Common myeloid progenitor, CD34-positive (primary cell): ENCODE data around the gene NFXL1.
A peak's percentile ranks its signal among the peaks of the same experiment; 100 is the strongest.

Experiments
- CTCF ChIA-PET: fragments of 350-600 bp; sonication (Branson Sonifier 250); formaldehyde crosslinking; loops from one replicate; lab custom pipeline; 2021; ENCODE audit warnings: antibody characterized with exemption; lab: Charles Lee
- POLR2A ChIA-PET: fragments of 350-600 bp; sonication (Branson Sonifier 250); formaldehyde crosslinking; loops from one replicate; lab custom pipeline; 2021; ENCODE audit warnings: antibody characterized with exemption; lab: Charles Lee
- DNase-seq, 3 donors: peaks; one replicate each; pipeline versions ENCODE4 v3.0.0 to v3.0.0-alpha.2; 2013
- H3K27ac ChIP-seq, 2 experiments: 1 replicate in 1 of 2; 2 replicates in 1 of 2; pipeline ENCODE4 v1.7.0; 2013; ENCODE audit warnings: inconsistent platforms in 2 of 2, low read length in 2 of 2, mild to moderate bottlenecking in 2 of 2, low read depth in 1 of 2, moderate library complexity in 1 of 2; ENCODE audit not compliant: severe bottlenecking in 2 of 2, insufficient read depth in 1 of 2, poor library complexity in 1 of 2
- H3K27me3 ChIP-seq, 5 experiments: replicated peaks in 2 of 5; 1 replicate in 3 of 5; 2 replicates in 2 of 5; pipeline versions ENCODE4 v1.6.1 to v1.7.0; 2013; ENCODE audit warnings: low read length in 4 of 5, mild to moderate bottlenecking in 2 of 5, moderate library complexity in 2 of 5, inconsistent platforms in 1 of 5; ENCODE audit not compliant: insufficient read depth in 5 of 5, control insufficient read depth in 4 of 5
- H3K36me3 ChIP-seq, 4 experiments: 1 replicate in 2 of 4; 2 replicates in 2 of 4; pipeline versions ENCODE4 v1.6.1 to v1.7.0; 2013; ENCODE audit warnings: low read length in 3 of 4, control low read depth in 1 of 4, mild to moderate bottlenecking in 1 of 4; ENCODE audit not compliant: control insufficient read depth in 4 of 4, insufficient read depth in 4 of 4
- H3K4me1 ChIP-seq, 4 experiments: 1 replicate in 3 of 4; 2 replicates in 1 of 4; pipeline versions ENCODE4 v1.6.1 to v1.7.1; 2013; ENCODE audit warnings: low read length in 3 of 4, mild to moderate bottlenecking in 3 of 4, control low read depth in 1 of 4, inconsistent platforms in 1 of 4, moderate library complexity in 1 of 4; ENCODE audit not compliant: control insufficient read depth in 4 of 4, insufficient read depth in 4 of 4; ENCODE audit errors: control extremely low read depth in 1 of 4
- H3K4me3 ChIP-seq, 7 experiments: 1 replicate in 4 of 7; 2 replicates in 3 of 7; pipeline versions ENCODE4 v1.5.1 to v1.7.0; 2013; ENCODE audit warnings: mild to moderate bottlenecking in 7 of 7, low read length in 6 of 7, moderate library complexity in 6 of 7, inconsistent platforms in 2 of 7, low read depth in 2 of 7, control low read depth in 1 of 7; ENCODE audit not compliant: insufficient read depth in 4 of 7, control insufficient read depth in 1 of 7; ENCODE audit errors: extremely low read depth in 1 of 7
- H3K9me3 ChIP-seq, 5 experiments: 1 replicate in 4 of 5; 2 replicates in 1 of 5; pipeline versions ENCODE4 v1.6.1 to v1.7.1; 2013; ENCODE audit warnings: low read length in 4 of 5, mild to moderate bottlenecking in 2 of 5, inconsistent platforms in 1 of 5, low read depth in 1 of 5, moderate library complexity in 1 of 5; ENCODE audit not compliant: control insufficient read depth in 4 of 5, insufficient read depth in 2 of 5; ENCODE audit errors: control extremely low read depth in 1 of 5
- WGBS: methylation state at CpG from one replicate; pipeline ENCODE4 v1.1.5; 2013; ENCODE audit not compliant: insufficient coverage; 5-methylcytosine and 5-hydroxymethylcytosine counted together

The NFXL1 gene

DNA sequence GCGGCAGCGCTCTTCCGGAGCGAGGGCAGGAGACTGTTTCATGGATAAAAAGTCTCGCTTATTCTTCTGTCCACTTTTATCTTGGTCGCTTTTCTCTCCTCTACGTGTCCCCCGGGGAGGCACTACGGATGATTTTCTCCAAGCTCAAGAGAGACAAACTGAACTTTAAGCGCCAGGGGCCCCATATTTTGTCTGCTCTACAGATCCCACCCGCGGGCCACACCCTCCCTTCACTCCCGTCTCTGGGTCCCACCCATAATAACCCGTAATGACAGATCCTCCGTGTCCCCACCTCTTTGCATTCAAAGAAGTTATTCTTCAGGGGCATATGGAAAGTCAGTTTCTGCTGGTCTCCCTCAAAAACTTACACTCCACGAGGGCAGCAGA lies 76.5 kb downstream of the NFXL1 start, which contains the start of gene CORIN:
Gene CORIN, minus strand, starts transcription at position 160 of the 387 bp plus-strand sequence. Its CDS starts 118 bp downstream, at position 42.
- Histone ChIP-seq H3K27me3 (peaks cover 0 to 28% (median 6%) of the 10 kb centered on the region in 5 experiments), H3K36me3 (peaks cover 0 to 3% (median 1%) of the 10 kb centered on the region in 4 experiments), H3K9me3 (peaks cover 0 to 3% (median 0%) of the 10 kb centered on the region in 5 experiments), H3K4me3 (peak within 1 kb of the TSS; percentile 40 to 82 (median 68)), H3K27ac (no peak within 1 kb of the TSS), H3K4me1 (peaks cover 12 to 32% (median 30%) of the 10 kb centered on the region in 4 experiments)
- ChIA-PET CTCF (interaction anchor here (1.2 to 9.5 kb wide), 3 partner anchors 11 to 131 kb away, joined by 3 to 109 read pairs (median 16); no protein-coding TSS in a partner anchor), POLR2A (no interaction called here)
- WGBS, result 2% methylated on average over 14 of the region's 16 CpGs
- peak in 2 of 3 donors; percentile 10 to 24 for DNase-seq

DNA sequence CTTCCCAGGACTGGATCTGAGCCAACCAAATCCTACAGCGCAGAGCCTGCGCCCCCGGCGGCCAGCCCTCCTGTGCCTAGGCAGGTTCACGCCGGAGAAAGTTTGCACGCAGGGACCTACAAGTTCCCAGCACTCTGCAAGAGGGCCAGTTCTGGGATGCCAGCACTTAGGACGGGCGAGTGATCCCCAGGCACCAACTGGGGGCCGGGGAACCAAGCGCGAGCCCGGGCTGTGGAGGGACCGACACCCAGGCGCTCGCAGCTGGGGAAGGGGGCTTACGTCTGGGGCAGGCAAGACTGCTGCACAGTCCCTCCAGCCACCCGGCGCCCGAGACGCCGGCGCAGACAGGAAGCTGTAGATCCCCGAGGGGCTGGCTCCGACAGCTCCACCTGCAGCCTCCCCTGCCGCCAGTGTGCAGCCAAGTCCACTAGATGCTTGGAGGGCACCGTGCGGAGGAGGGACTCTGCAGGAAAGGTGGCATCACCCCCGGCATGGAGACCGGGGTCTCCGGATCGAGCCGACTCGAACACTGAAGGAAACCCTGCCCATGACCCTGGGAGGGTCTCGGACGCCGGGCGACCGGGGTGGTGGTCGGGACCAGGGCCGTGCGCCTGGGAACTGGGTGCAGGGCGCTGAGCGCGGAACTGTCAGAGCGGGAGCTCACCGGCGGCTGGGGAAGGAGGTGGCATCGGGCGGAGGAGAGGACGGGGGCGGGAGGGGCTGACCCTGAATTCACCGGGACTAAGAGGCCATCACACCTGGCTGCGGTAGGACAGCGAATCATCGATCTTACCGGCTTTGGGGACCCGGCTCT lies 77.1 kb downstream of the NFXL1 start:
- CTCF ChIA-PET, result interaction anchor here (0.9 to 9.5 kb wide), 9 partner anchors 10 to 169 kb away, joined by 3 to 109 read pairs (median 3); no protein-coding TSS in a partner anchor
- Histone ChIP-seq H3K27me3 (peaks cover 0 to 28% (median 6%) of the 10 kb centered on the region in 5 experiments), H3K27ac (no peak overlapping the region), H3K4me3 (peak overlapping the region; percentile 40 to 82 (median 68)), H3K9me3 (peaks cover 0 to 5% (median 0%) of the 10 kb centered on the region in 5 experiments), H3K4me1 (peaks cover 12 to 32% (median 30%) of the 10 kb centered on the region in 4 experiments), H3K36me3 (peaks cover 0 to 3% (median 1%) of the 10 kb centered on the region in 4 experiments)
- under 1% methylated on average over 58 of the region's 58 CpGs for WGBS
- POLR2A ChIA-PET, result interaction anchor here (0.6 kb wide), 1 partner anchor 944 kb away, joined by 3 read pairs; no protein-coding TSS in a partner anchor
- DNase-seq, result peak; percentile 20 to 73 (median 58)

DNA sequence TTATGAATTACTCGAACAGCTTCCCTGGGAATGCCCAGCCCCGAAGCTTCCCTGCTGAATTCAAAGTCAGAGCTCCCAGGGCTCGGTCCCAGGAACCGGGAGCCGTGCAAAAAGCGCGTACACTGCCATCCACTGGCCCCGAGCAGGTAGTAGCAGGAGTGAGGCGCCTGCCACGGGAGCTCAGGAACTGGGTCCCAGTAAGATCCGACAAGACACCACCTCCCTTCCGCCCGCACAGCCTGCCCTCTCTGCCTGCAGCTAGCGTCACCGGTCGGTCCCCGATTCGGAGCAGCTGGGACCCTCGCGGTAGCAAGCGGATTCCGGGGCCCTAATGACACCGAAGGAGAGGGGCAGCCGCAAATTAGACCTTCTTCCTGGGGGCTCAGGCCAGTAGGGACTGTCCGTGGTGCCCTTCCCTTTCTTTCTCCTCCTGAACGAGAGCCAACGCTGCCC lies 77.7 kb downstream of the NFXL1 start:
- ChIA-PET POLR2A (interaction anchor here (0.6 kb wide), 1 partner anchor 945 kb away, joined by 3 read pairs; no protein-coding TSS in a partner anchor), CTCF (interaction anchor here (0.8 to 9.5 kb wide), 11 partner anchors 10 to 168 kb away, joined by 3 to 109 read pairs (median 4); no protein-coding TSS in a partner anchor)
- peaks cover 12 to 32% (median 30%) of the 10 kb centered on the region in 4 experiments for H3K4me1 ChIP-seq
- under 1% methylated on average over 27 of the region's 27 CpGs for WGBS
- H3K36me3 ChIP-seq, result peaks cover 0 to 3% (median under 1%) of the 10 kb centered on the region in 4 experiments
- DNase-seq, result peak; percentile 30 to 46 (median 34)
- H3K9me3 ChIP-seq, result peaks cover 0 to 5% (median 0%) of the 10 kb centered on the region in 5 experiments
- peaks cover 0 to 28% (median 6%) of the 10 kb centered on the region in 5 experiments for H3K27me3 ChIP-seq
- H3K4me3 ChIP-seq, result peak overlapping the region; percentile 40 to 82 (median 68)
- no peak overlapping the region for H3K27ac ChIP-seq

DNA sequence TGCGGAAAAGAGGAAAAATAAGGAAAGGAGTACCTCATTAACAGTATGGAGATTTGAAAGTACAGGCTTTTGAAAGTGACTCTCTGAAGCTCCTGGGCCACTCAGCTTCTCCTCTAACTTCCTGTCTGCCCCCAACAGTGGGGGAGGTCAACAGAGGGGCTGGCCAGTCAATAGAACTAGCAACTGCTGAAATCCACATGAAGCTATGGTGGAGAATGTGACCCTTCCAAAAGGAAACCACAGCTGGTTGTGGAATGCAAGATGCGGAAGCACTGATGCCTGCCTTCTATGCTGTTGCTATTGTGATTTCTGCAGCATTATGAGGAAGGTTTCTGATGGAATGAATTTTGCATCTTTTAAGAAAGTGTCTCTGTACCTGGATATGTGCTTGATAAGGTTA lies 78.9 kb downstream of the NFXL1 start:
- ChIA-PET POLR2A (no interaction called here), CTCF (interaction anchor here (1.2 to 9.5 kb wide), 4 partner anchors 9 to 128 kb away, joined by 3 to 109 read pairs (median 10); no protein-coding TSS in a partner anchor)
- WGBS, result 36% methylated on average over 2 of the region's 2 CpGs
- Histone ChIP-seq H3K4me1 (peaks cover 12 to 32% (median 30%) of the 10 kb centered on the region in 4 experiments), H3K27ac (no peak overlapping the region), H3K27me3 (peaks cover 0 to 28% (median 6%) of the 10 kb centered on the region in 5 experiments), H3K4me3 (no peak overlapping the region), H3K36me3 (peaks cover 0 to 3% (median 0%) of the 10 kb centered on the region in 4 experiments), H3K9me3 (peaks cover 0 to 5% (median 0%) of the 10 kb centered on the region in 5 experiments)
- peak in 2 of 3 donors; percentile 50 to 55 for DNase-seq

DNA sequence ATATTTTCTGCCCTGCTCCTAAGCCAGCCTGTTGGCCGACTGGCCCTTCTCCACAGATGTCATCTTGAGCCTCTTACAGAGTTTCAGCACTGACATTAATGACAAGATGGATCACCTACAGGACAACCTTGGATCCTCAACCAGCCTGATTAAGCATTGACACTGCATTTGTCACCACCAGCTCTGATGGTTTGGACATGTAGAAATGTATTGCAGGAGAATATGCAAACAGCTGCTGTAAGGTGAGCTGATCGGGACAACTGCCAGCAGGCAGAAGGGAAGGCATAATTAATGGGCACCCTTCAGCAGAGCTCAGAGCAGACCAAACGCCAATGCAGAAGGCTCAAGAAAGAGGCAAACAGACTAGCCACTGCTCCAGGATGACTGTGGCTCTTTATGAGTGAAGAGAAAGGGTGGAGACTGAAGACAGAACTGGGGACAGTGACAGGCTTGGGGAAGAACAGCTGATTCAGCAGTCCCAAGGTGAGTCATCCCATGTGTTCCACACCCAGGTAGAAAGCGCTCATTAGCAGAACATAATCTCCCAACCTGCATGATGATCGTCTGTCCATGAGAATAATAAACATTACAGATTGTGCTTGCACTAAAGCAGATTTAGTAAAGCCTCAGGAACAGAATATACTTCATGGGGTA lies 83.2 kb downstream of the NFXL1 start:
- CTCF ChIA-PET, result interaction anchor here (1.4 to 5.0 kb wide), 2 partner anchors 9 to 126 kb away, joined by 5 to 26 read pairs; no protein-coding TSS in a partner anchor
- no peak for DNase-seq

DNA sequence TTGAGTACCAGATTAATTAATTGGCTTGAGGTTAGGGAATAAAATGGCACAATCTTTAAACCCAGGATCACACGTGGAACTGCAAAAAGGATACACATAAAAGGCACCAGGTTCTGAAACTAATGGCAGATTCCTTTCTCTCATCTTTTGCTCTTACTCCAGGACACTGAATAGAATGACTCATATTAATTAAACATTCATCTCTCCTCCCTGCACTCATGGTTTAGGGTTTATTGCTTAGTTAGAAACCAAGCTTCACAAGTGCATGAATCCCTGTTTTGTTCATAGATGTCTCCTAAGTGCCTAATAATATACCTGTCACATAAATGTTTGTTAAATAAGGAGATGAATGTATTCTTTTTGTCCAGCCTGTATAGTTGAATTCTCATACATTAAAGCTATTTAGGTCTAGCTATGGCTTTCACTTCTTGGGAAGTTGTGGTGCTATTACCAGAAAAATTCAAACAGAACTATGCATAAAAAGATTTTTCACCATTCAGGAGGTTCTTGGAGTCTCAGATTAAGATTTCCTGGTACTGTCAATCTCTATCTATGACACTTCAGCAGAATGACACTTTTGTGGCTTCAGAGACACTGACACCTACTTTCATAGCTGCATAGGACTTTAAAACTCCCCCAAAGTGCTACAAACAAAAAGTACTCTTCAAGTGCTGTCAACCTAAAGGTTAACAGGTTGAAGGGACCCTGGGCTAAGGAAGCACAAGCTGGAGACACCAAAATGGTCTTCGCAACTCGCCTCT lies 83.9 kb downstream of the NFXL1 start:
- peaks cover 0 to 2% (median 0%) of the 10 kb centered on the region in 5 experiments for H3K27me3 ChIP-seq
- H3K36me3 ChIP-seq, result no peaks in the 10 kb centered on the region
- no peak overlapping the region for H3K4me3 ChIP-seq
- H3K9me3 ChIP-seq, result peaks cover 0 to 5% (median 0%) of the 10 kb centered on the region in 5 experiments
- POLR2A ChIA-PET, result no interaction called here
- CTCF ChIA-PET, result interaction anchor here (1.4 to 5.0 kb wide), 2 partner anchors 10 to 125 kb away, joined by 5 to 26 read pairs; no protein-coding TSS in a partner anchor
- no peak for DNase-seq
- H3K27ac ChIP-seq, result no peak overlapping the region
- H3K4me1 ChIP-seq, result peaks cover 5 to 24% (median 13%) of the 10 kb centered on the region in 4 experiments
- 95% methylated on average over 3 of the region's 3 CpGs for WGBS

More for the DNA sequence above, 83.2 kb downstream of the NFXL1 start:
- no peaks in the 10 kb centered on the region for H3K36me3 ChIP-seq
- H3K4me3 ChIP-seq, result no peak overlapping the region
- H3K27me3 ChIP-seq, result peaks cover 0 to 8% (median 0%) of the 10 kb centered on the region in 5 experiments
- no peak overlapping the region for H3K27ac ChIP-seq
- POLR2A ChIA-PET, result interaction anchor here (0.6 kb wide), 1 partner anchor 50 kb away, joined by 4 read pairs; no protein-coding TSS in a partner anchor
- H3K4me1 ChIP-seq, result peaks cover 12 to 31% (median 20%) of the 10 kb centered on the region in 4 experiments
- peaks cover 0 to 5% (median 0%) of the 10 kb centered on the region in 5 experiments for H3K9me3 ChIP-seq
- 94% methylated on average over 5 of the region's 5 CpGs for WGBS
